Epithelial cell of proximal tubule (primary cell): ENCODE data around the gene ADCY3. TPM values are rescaled to one million over a fixed set of nuclear protein-coding genes. Genes with fewer than 3 reads are reported as not detected.

ENCODE experiments used
- DNase-seq: peaks from one replicate; pipeline ENCODE4 v3.0.0-alpha.2; 2011; ENCODE audit warnings: low read depth
- H3K4me3 ChIP-seq: 2 replicates; pipeline ENCODE4 v1.5.1; 2011; ENCODE audit warnings: low read depth, mild to moderate bottlenecking, low read length
- total RNA-seq: library from RNA; depleted of rRNA; stranded (reverse); fragments of >200 nt; gene quantifications from 2 replicates; pipeline ENCODE4 v1.2.3, GENCODE V29; 2015
- TF ChIP-seq, protein P1 (sequence below): conservative IDR thresholded peaks from 2 replicates; pipeline ENCODE4 v1.5.1; 2012; ENCODE audit warnings: low read depth, mild to moderate bottlenecking, low read length

The ADCY3 gene
- total RNA-seq, 1 donor from 2014 or later: 18.7 TPM

DNA sequence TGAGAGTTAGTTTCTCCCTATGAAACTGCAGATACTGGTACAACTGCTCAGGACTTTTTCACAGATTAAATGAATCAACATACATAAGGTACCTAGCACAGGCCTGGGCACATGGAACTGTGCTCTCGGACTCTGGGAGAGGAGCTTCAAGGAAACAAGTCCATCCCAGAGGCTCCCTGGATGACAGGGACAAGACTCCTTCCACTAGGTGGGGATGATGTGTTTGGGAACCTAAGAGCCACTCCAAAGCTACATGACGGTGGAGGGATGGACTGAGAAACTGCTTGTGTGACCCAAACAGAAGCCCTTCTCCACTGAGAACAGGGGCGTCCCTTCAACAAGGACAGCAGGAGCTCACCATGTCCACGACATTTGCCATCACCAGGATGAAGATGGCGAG is 89.7 kb downstream of the ADCY3 start:
- no peak overlapping the region for H3K4me3 ChIP-seq
- no peak for DNase-seq
- TF ChIP-seq, protein P1, sequence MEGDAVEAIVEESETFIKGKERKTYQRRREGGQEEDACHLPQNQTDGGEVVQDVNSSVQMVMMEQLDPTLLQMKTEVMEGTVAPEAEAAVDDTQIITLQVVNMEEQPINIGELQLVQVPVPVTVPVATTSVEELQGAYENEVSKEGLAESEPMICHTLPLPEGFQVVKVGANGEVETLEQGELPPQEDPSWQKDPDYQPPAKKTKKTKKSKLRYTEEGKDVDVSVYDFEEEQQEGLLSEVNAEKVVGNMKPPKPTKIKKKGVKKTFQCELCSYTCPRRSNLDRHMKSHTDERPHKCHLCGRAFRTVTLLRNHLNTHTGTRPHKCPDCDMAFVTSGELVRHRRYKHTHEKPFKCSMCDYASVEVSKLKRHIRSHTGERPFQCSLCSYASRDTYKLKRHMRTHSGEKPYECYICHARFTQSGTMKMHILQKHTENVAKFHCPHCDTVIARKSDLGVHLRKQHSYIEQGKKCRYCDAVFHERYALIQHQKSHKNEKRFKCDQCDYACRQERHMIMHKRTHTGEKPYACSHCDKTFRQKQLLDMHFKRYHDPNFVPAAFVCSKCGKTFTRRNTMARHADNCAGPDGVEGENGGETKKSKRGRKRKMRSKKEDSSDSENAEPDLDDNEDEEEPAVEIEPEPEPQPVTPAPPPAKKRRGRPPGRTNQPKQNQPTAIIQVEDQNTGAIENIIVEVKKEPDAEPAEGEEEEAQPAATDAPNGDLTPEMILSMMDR: peak; percentile 39

DNA sequence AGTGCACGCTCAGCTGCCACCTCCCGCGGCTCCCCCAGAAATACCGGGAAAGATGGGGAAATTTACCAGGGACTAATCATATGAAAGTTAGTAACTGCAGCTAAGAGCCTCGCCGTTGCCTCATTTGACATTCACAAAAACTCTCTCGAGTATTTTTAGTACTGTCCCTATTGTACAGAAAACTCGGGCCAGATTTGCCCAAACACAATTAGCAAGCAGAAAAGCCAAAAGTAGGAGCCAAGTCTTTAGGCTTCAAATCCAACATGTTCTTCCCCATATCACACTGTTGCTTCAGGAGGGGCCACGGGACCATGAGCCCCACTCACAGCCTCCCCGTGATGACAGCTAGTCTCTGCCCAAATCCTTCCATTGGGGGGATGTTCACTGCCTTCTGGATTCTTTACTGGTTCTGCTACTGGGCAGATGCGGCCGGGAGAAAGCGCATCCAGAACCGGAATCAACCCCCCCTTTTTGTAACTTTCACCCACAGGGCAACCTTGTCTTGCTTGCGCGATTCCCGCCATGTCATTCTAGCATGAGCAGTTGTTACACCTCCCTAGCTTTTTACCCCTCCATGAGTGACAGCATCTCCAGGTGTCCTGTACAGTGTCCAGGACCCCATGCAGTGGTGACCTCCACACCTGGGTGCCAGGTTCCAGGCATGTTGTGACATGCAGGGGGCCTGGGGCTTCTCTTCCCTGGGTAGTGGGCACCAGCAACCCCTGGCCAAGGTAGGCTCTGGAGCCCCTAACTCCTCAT is 91.6 kb downstream of the ADCY3 start:
- TF ChIP-seq, protein P1: no peak
- no peak for DNase-seq

DNA sequence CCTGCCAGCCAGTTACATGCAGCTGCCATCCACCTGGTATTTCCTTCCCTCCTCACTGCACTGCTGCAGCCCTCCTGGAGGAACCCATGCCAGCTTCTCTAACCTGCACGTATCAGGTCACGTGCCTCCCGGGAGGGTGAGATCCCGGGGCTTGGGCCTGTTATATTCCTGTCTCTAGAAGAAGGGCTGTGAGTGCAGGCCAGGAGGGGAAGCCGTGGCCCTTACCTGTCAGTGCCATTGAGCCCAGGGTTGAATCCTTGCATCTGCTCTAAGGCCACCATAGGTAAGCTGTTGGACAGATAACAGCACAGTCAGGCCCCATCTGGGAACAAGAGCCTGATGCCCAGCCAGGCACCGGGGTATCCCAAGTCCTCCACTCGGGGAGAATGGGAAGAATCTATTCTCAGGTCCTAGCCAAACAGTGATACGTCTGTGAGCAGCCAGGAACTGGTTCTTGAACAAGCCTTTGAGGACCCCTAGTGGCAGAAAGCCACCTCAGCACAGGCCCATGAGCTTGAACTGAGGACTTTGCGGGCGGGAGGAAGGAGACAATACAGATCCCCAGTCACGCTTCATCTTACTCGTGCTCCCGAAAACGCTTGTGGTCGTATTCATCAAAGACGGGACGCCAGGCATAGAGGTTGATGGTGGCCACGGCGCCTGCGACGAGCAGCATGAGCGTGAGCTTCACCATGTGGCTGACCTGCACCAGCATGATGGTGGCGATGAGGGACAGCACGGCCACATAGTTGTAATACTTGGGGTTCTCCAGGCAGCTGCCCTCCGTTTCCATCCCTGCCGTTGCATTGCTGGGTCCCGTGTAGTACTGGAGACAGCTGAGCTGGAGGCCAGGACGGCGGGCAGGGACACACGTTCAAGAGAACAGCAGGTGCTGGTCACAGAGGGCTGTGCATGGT is 92.5 kb downstream of the ADCY3 start:
- TF ChIP-seq, protein P1: peak; percentile 96
- peak; percentile 29 for DNase-seq
- no peak overlapping the region for H3K4me3 ChIP-seq

More for the DNA sequence above, 91.6 kb downstream of the ADCY3 start:
- H3K4me3 ChIP-seq: no peak overlapping the region

DNA sequence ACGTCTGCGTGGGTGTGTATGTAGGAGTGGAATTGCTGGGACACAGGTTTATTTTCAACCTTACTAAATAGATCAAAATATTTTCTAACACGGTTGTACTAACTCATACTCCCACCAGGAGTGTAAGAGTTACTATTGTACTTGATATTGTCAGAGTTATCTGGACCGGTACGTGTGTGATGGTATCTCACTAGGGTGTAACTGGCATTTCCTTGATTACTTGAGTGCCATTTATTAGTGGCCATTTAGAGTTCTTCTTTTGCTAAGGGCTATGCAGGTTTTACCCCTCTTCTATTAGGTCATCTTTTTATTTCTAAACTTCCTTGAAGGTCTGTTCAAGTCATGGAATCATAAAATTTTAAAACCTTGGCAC is 93.3 kb downstream of the ADCY3 start:
- TF ChIP-seq, protein P1: no peak
- no peak for DNase-seq
- H3K4me3 ChIP-seq: no peak overlapping the region

DNA sequence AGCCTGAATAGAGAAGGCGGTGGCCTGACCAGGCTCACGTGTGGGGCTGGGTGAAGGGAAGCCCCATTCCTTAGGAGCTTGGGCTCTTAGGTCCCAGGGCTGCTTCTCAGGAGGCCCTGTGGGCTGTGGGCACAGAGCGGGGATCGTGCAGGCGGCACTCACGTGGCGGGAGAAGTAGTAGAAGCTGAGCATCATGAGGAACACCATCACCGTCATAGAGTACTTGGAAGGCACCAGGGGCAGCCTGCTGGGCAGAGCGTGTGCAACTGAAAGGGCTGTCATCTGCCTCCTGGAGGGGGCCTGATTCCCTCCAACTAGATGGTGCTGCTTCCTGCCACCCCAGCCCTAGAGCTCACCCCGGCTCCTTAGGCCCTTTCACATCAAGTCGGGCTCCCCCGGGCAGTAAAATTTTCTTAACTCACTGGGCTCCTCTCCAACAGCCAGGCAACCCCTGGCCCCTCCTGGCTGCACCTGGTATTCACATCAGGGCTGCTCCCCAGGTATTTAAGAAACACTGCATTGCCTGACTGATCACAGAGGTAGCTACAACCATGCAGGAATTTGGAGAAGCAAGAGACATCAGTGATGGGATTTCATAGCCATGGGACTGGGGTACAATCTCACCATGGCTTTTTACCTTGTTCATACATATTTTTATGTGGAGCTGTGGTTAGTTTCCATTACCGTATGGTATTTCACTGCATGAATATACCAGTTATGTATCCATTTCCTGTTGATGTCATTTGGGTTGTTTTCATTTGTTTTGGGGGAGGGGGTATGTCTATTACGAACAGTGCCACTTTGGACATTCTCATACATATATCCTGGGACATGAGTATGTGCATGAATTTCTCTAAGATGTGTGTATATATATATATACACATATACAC is 93.9 kb downstream of the ADCY3 start:
- no peak for DNase-seq
- TF ChIP-seq, protein P1: no peak
- H3K4me3 ChIP-seq: no peak overlapping the region

DNA sequence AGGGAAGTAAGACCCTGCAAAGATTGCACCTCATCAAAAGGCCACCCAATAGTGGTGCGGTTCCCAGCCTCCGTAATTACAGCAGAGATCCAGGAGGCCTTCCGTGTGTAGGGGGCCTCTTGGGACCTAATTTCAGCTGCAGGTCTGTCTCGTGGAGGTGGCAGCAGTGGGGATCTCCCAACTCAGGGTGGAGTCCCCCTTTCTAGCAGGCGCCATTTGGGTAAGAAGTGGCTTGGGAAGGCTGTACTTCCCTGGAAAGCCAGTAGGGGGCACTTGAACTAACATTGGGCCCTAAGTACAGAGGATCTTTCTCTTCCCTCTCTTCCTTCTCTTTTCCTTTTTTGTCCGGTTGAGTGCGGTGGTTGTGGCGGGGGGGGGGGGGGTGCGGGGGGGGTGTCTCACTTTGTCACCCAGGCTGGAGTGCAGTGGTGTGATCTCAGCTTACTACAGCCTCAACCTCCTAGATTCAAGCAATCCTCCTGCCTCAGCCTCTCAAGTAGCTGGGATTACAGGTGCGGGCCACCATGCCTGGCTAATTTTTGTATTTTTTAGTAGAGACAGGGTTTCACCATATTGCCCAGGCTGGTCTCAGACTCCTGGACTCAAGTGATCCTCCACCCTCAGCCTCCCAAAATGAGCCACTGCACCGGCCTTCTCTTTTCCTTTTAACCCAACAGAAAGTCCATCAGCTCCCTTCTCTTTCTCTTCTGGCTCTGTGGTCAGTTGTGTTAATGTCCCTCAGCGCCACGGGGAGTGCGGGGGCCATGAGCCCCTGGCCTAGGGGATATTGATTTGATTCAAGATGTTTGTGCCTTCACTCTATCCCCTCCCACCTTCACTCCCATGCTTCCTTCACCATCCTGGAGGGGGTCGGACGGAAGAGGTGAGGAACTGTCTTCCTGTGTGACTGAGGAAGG is 94.8 kb downstream of the ADCY3 start:
- TF ChIP-seq, protein P1: peak; percentile 61
- no peak overlapping the region for H3K4me3 ChIP-seq
- no peak for DNase-seq
